ENCODE data around the gene RORB.

Gene RORB

GRCh38 chr9:74598874-74599273 lies 101.7 kb downstream of the RORB start:
- no peak for DNase-seq (ENCODE audit: low read depth)

- peak; percentile 90 for DNase-seq (ENCODE audit: low read depth)
Measured at GRCh38 chr9:74609671-74610405, 112.7 kb downstream of the RORB start.

- DNase-seq (ENCODE audit: low read depth) = peak; percentile 51
Measured at GRCh38 chr9:74610523-74611061, 113.5 kb downstream of the RORB start.

GRCh38 chr9:74630228-74630627 lies 133.1 kb downstream of the RORB start:
- no peak for DNase-seq (ENCODE audit: low read depth)

GRCh38 chr9:74639112-74639511 lies 142.0 kb downstream of the RORB start:
- DNase-seq (ENCODE audit: low read depth) = no peak

GRCh38 chr9:74642376-74642775 lies 145.2 kb downstream of the RORB start:
- DNase-seq (ENCODE audit: low read depth) = no peak

- DNase-seq (ENCODE audit: low read depth) = no peak
Measured at GRCh38 chr9:74643303-74643923, 146.3 kb downstream of the RORB start.

- DNase-seq (ENCODE audit: low read depth) = no peak
Measured at GRCh38 chr9:74644023-74644422, 146.9 kb downstream of the RORB start.

GRCh38 chr9:74645007-74645639 lies 148.0 kb downstream of the RORB start:
- peak; percentile 10 for DNase-seq (ENCODE audit: low read depth)

- DNase-seq (ENCODE audit: low read depth) = no peak
Measured at GRCh38 chr9:74653410-74654080, 156.4 kb downstream of the RORB start.

GRCh38 chr9:74662674-74663073 lies 165.5 kb downstream of the RORB start:
- no peak for DNase-seq (ENCODE audit: low read depth)

GRCh38 chr9:74663439-74663838 lies 166.3 kb downstream of the RORB start:
- peak; percentile 40 for DNase-seq (ENCODE audit: low read depth)

GRCh38 chr9:74666625-74667316 lies 169.6 kb downstream of the RORB start:
- peak; percentile 98 for DNase-seq (ENCODE audit: low read depth)

GRCh38 chr9:74672237-74672636 lies 175.1 kb downstream of the RORB start:
- DNase-seq (ENCODE audit: low read depth) = no peak

GRCh38 chr9:74674077-74674476 lies 176.9 kb downstream of the RORB start:
- no peak for DNase-seq (ENCODE audit: low read depth)

GRCh38 chr9:74681906-74682305 lies 184.8 kb downstream of the RORB start:
- DNase-seq (ENCODE audit: low read depth) = no peak

GRCh38 chr9:74683322-74683721 lies 186.2 kb downstream of the RORB start:
- no peak for DNase-seq (ENCODE audit: low read depth)

GRCh38 chr9:74691058-74691457 lies 193.9 kb downstream of the RORB start:
- DNase-seq (ENCODE audit: low read depth) = no peak

- no peak for DNase-seq (ENCODE audit: low read depth)
Measured at GRCh38 chr9:74696520-74696919, 199.4 kb downstream of the RORB start.

- no peak for DNase-seq (ENCODE audit: low read depth)
Measured at GRCh38 chr9:74697535-74697934, 200.4 kb downstream of the RORB start.

GRCh38 chr9:74711341-74711740 lies 214.2 kb downstream of the RORB start:
- no peak for DNase-seq (ENCODE audit: low read depth)

- DNase-seq (ENCODE audit: low read depth) = no peak
Measured at GRCh38 chr9:74718709-74719108, 221.6 kb downstream of the RORB start.

All from fibroblast of gingiva (primary cell).